H1 (cell line): Measurements from ENCODE around the gene DLAT. TPM values are rescaled to one million over a fixed set of nuclear protein-coding genes. Genes with fewer than 3 reads are reported as not detected.

Experiments used
- CTCF ChIA-PET: fragments of 300-600 bp; sonication (Branson Sonifier 250); formaldehyde crosslinking; loops from one replicate; lab custom pipeline; 2021; ENCODE audit not compliant: partially characterized antibody; lab: Charles Lee
- POLR2A ChIA-PET: fragments of 300-600 bp; sonication (Branson Sonifier 250); formaldehyde crosslinking; loops from one replicate; lab custom pipeline; 2021; ENCODE audit warnings: inconsistent platforms; ENCODE audit not compliant: partially characterized antibody; lab: Charles Lee
- DNase-seq, 2 experiments: peaks; one replicate each; pipeline versions ENCODE4 v3.0.0 to v3.0.0-alpha.2; 2010 to 2022; ENCODE audit warnings: low spot score in 2 of 2, low read depth in 1 of 2, mixed read lengths in 1 of 2
- FAIRE-seq: peaks from 2 replicates; lab custom pipeline; 2011; peaks lifted over from hg19 to GRCh38; lab: Jason Lieb, UNC
- H2AFZ ChIP-seq: 2 replicates; pipeline ENCODE4 v1.8.1; 2012; ENCODE audit warnings: low read length, inconsistent platforms
- H2AK5ac ChIP-seq: 2 replicates; pipeline ENCODE4 v1.6.1; 2013; ENCODE audit warnings: low read depth, low read length
- H2BK120ac ChIP-seq: replicated peaks from 2 replicates; pipeline ENCODE3; 2013; ENCODE audit warnings: low read depth, low read length, inconsistent platforms
- H2BK12ac ChIP-seq: 2 replicates; pipeline ENCODE4 v1.6.1; 2013; ENCODE audit warnings: low read depth, low read length
- H2BK15ac ChIP-seq: 2 replicates; pipeline ENCODE4 v1.6.1; 2013; ENCODE audit warnings: low read length
- H2BK20ac ChIP-seq: 2 replicates; pipeline ENCODE4 v1.6.1; 2013; ENCODE audit warnings: low read length
- H2BK5ac ChIP-seq: 2 replicates; pipeline ENCODE4 v1.6.1; 2013; ENCODE audit warnings: low read depth, low read length
- H3K14ac ChIP-seq: 2 replicates; pipeline ENCODE4 v1.6.1; 2013; ENCODE audit warnings: inconsistent platforms; ENCODE audit not compliant: insufficient read length
- H3K18ac ChIP-seq: 2 replicates; pipeline ENCODE4 v1.6.1; 2013; ENCODE audit warnings: low read length; ENCODE audit errors: extremely low read depth
- H3K23ac ChIP-seq: 2 replicates; pipeline ENCODE4 v1.6.1; 2013; ENCODE audit warnings: inconsistent platforms; ENCODE audit not compliant: insufficient read length
- H3K23me2 ChIP-seq: 2 replicates; pipeline ENCODE4 v1.6.1; 2013; ENCODE audit warnings: low read depth, low read length
- H3K27ac ChIP-seq: 2 replicates; pipeline ENCODE4 v1.6.1; 2011; ENCODE audit warnings: low read depth, low read length, inconsistent platforms
- H3K27me3 ChIP-seq, 4 experiments: replicated peaks in 1 of 4; 1 replicate in 1 of 4; 2 replicates in 3 of 4; pipeline versions ENCODE4 v1.6.1 to v1.8.1; 2011 to 2013; ENCODE audit warnings: low read length in 3 of 4, mild to moderate bottlenecking in 3 of 4, inconsistent platforms in 2 of 4, mixed read lengths in 2 of 4, moderate library complexity in 1 of 4; ENCODE audit not compliant: control insufficient read depth in 3 of 4, insufficient read depth in 3 of 4; ENCODE audit errors: extremely low read depth in 1 of 4
- H3K36me3 ChIP-seq, 4 experiments: 2 replicates each; pipeline versions ENCODE4 v1.6.1 to v1.8.1; 2011 to 2013; ENCODE audit warnings: mild to moderate bottlenecking in 4 of 4, low read length in 3 of 4, moderate library complexity in 2 of 4, control low read depth in 1 of 4, inconsistent platforms in 1 of 4; ENCODE audit not compliant: insufficient read depth in 4 of 4, control insufficient read depth in 2 of 4
- H3K4ac ChIP-seq: replicated peaks from 2 replicates; pipeline ENCODE3; 2013; ENCODE audit warnings: low read length, low read depth, mixed read lengths, inconsistent platforms; ENCODE audit not compliant: insufficient read length
- H3K4me1 ChIP-seq, 4 experiments: replicated peaks in 1 of 4; 1 replicate in 1 of 4; 2 replicates in 3 of 4; pipeline versions ENCODE4 v1.6.1 to v1.8.1; 2011 to 2013; ENCODE audit warnings: low read length in 3 of 4, inconsistent platforms in 2 of 4, mixed read lengths in 1 of 4; ENCODE audit not compliant: insufficient read depth in 4 of 4, control insufficient read depth in 3 of 4
- H3K4me2 ChIP-seq, 2 experiments: 2 replicates each; pipeline versions ENCODE4 v1.6.1 to v1.8.1; 2011 to 2013; ENCODE audit warnings: low read depth in 2 of 2, low read length in 2 of 2, control low read depth in 1 of 2, inconsistent platforms in 1 of 2, mild to moderate bottlenecking in 1 of 2; ENCODE audit not compliant: insufficient read depth in 1 of 2
- H3K4me3 ChIP-seq, 4 experiments: fragments of 200-600, 300-600 bp in 1 of 4; sonication (generic), shearing (Covaris generic), sonication (Bioruptor Twin) in 1 of 4; 2 replicates each; pipeline versions ENCODE4 v1.5.1 to v1.8.1; 2011 to 2016; ENCODE audit warnings: low read length in 4 of 4, low read depth in 3 of 4, control low read depth in 2 of 4, inconsistent platforms in 2 of 4, mild to moderate bottlenecking in 2 of 4, mixed read lengths in 1 of 4, moderate library complexity in 1 of 4; ENCODE audit not compliant: insufficient read depth in 2 of 4; ENCODE audit errors: extremely low read depth in 1 of 4
- H3K56ac ChIP-seq: replicated peaks from 2 replicates; pipeline ENCODE3; 2013; ENCODE audit warnings: low read depth, mild to moderate bottlenecking, mixed read lengths, low read length, inconsistent platforms; ENCODE audit not compliant: insufficient read length
- H3K79me1 ChIP-seq: 2 replicates; pipeline ENCODE4 v1.6.1; 2013; ENCODE audit warnings: low read depth, low read length, control low read depth
- H3K79me2 ChIP-seq, 2 experiments: 2 replicates each; pipeline versions ENCODE4 v1.6.1 to v1.8.1; 2012 to 2013; ENCODE audit warnings: low read length in 2 of 2, mild to moderate bottlenecking in 2 of 2, inconsistent platforms in 1 of 2; ENCODE audit not compliant: insufficient read depth in 2 of 2, control insufficient read depth in 1 of 2
- H3K9ac ChIP-seq, 4 experiments: replicated peaks in 1 of 4; 1 replicate in 1 of 4; 2 replicates in 3 of 4; pipeline versions ENCODE4 v1.6.1 to v1.8.1; 2011 to 2013; ENCODE audit warnings: low read depth in 3 of 4, low read length in 3 of 4, control low read depth in 2 of 4, mild to moderate bottlenecking in 2 of 4, moderate library complexity in 2 of 4, inconsistent platforms in 1 of 4; ENCODE audit errors: extremely low read depth in 1 of 4
- H3K9me3 ChIP-seq, 2 experiments: 2 replicates each; pipeline versions ENCODE4 v1.6.1 to v1.8.1; 2012 to 2013; ENCODE audit warnings: mild to moderate bottlenecking in 2 of 2, moderate library complexity in 2 of 2, control low read depth in 1 of 2, inconsistent platforms in 1 of 2, low read depth in 1 of 2, low read length in 1 of 2, mixed read lengths in 1 of 2; ENCODE audit not compliant: insufficient read depth in 2 of 2
- H4K20me1 ChIP-seq, 2 experiments: replicated peaks in 1 of 2; 2 replicates each; pipeline versions ENCODE3 to v1.8.1; 2011 to 2013; ENCODE audit warnings: inconsistent platforms in 2 of 2, low read length in 2 of 2, mild to moderate bottlenecking in 1 of 2; ENCODE audit not compliant: insufficient read depth in 2 of 2, control insufficient read depth in 1 of 2
- H4K5ac ChIP-seq: 2 replicates; pipeline ENCODE4 v1.6.1; 2013; ENCODE audit warnings: low read length, low read depth, mixed read lengths, inconsistent platforms; ENCODE audit not compliant: insufficient read length
- H4K8ac ChIP-seq: 2 replicates; pipeline ENCODE4 v1.8.0; 2013; ENCODE audit warnings: mild to moderate bottlenecking, moderate library complexity, low read length, inconsistent platforms; ENCODE audit not compliant: insufficient read depth; ENCODE audit errors: extremely low read depth
- H4K91ac ChIP-seq: replicated peaks from 2 replicates; pipeline ENCODE3; 2013; ENCODE audit warnings: low read length, mixed read lengths, inconsistent platforms; ENCODE audit not compliant: insufficient read length
- KDM1A ChIP-seq: fragments of 200-600, 300-600 bp; sonication (generic); IDR thresholded peaks from 2 replicates; pipeline ENCODE4 v1.7.1; 2016; ENCODE audit warnings: mild to moderate bottlenecking, low read length, borderline replicate concordance
- WGBS, 2 experiments: shearing (Covaris generic) in 1 of 2; methylation state at CpG; one replicate each; pipeline versions ENCODE4 v1.1.6 to v1.1.7; 2013 to 2015; ENCODE audit warnings: low lambda C conversion rate in 2 of 2, mixed read lengths in 2 of 2, inconsistent platforms in 1 of 2, low coverage in 1 of 2, missing lambda C conversion rate in 1 of 2; ENCODE audit not compliant: insufficient replicate concordance in 2 of 2, insufficient coverage in 1 of 2, insufficient read length in 1 of 2; ENCODE audit errors: extremely low coverage in 1 of 2, missing lambda C conversion rate in 1 of 2; 5-methylcytosine and 5-hydroxymethylcytosine counted together
- polyA plus RNA-seq, 7 experiments: library from polyadenylated mRNA; depleted of rRNA in 3 of 7; stranded (reverse) in 5 of 7; unstranded in 2 of 7; fragments of >200 nt in 5 of 7; fragments of 200-250 nt in 2 of 7; gene quantifications; 1 replicate in 5 of 7; 2 replicates in 1 of 7; 4 replicates in 1 of 7; pipeline versions ENCODE4 v1.2.1 to v1.2.3, GENCODE V29; 2011 to 2013; ENCODE audit warnings: missing spikeins in 2 of 7, mixed read lengths in 2 of 7
- total RNA-seq: library from RNA; stranded (reverse); fragmentation: NEBNext Ultra II Directional; extraction: Animal tissue kit (Norgen Biotek cat#: 25700); gene quantifications from 2 replicates; pipeline ENCODE4 v1.2.1, GENCODE V29; 2021

The DLAT gene
- total and polyA plus RNA-seq, 2 of the 8 experiments (the other 6 are each of a cell fraction or from before 2014, with no cell fraction given) = 23.1 to 66.2 TPM

DNA sequence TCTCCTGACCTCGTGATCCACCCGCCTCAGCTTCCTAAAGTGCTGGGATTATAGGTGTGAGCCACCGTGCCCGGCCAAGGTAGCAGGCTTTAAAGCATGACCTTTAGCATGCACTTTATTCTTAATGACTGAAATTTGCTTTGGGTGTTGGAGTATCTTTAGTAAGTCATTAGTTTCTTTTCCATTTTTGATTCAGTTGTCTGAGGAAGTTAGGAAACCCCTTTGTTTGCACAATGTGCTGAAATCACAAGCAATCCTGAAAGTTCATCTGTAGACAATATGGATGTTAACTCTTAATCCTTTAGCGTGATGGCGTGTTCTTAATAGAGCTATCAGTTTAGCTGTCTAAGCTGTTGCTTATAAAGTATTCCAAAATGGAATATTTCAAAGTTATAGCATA, 78.2 kb downstream of the DLAT start:
- POLR2A ChIA-PET = no interaction called here
- H3K23me2 ChIP-seq = no peaks in the 10 kb centered on the region
- no peak for TF ChIP-seq KDM1A
- TF ChIP-seq, all 59 proteins: peak for 0
- H2BK5ac ChIP-seq = no peak overlapping the region
- WGBS, 2 experiments = 96% methylated on average over 6 of the region's 6 CpGs; no CpG with 5 or more reads in 1 of the 2 experiments
- H4K8ac ChIP-seq = no peak overlapping the region
- H4K5ac ChIP-seq = no peak overlapping the region
- H4K20me1 ChIP-seq = no peaks in the 10 kb centered on the region
- H3K79me2 ChIP-seq = no peaks in the 10 kb centered on the region
- no peaks in the 10 kb centered on the region for H3K4me1 ChIP-seq
- H3K4ac ChIP-seq = no peak overlapping the region
- FAIRE-seq = no peak
- H3K4me2 ChIP-seq = no peak overlapping the region
- no peak overlapping the region for H3K9ac ChIP-seq
- no peak overlapping the region for H2BK15ac ChIP-seq
- H3K56ac ChIP-seq = no peak overlapping the region
- H3K14ac ChIP-seq = no peak overlapping the region
- no peak for DNase-seq
- CTCF ChIA-PET = interaction anchor here (0.6 to 12.8 kb wide), 4 partner anchors 10 to 241 kb away, joined by 3 to 104 read pairs (median 4); no protein-coding TSS in a partner anchor
- H2BK20ac ChIP-seq = no peak overlapping the region
- H3K27me3 ChIP-seq = no peaks in the 10 kb centered on the region
- H3K79me1 ChIP-seq = no peaks in the 10 kb centered on the region
- no peak overlapping the region for H3K23ac ChIP-seq
- no peak overlapping the region for H4K91ac ChIP-seq
- no peaks in the 10 kb centered on the region for H3K9me3 ChIP-seq
- H2BK12ac ChIP-seq = no peak overlapping the region
- no peak overlapping the region for H2AK5ac ChIP-seq
- H2BK120ac ChIP-seq = no peak overlapping the region
- H2AFZ ChIP-seq = no peak overlapping the region
- no peak overlapping the region for H3K18ac ChIP-seq
- H3K4me3 ChIP-seq = no peak overlapping the region
- H3K27ac ChIP-seq = no peak overlapping the region
- H3K36me3 ChIP-seq = no peaks in the 10 kb centered on the region
